Gastroesophageal sphincter (tissue), 3 donors: ENCODE data around the gene RIPPLY3.

Experiments
- CTCF ChIP-seq, 4 experiments: fragments of 200-600 bp in 2 of 4; fragments of 450-650 bp in 2 of 4; sonication (generic) in 1 of 4; IDR thresholded peaks; one replicate each; pipeline ENCODE4 v1.5.1; 2017 to 2019; ENCODE audit warnings: antibody characterized with exemption in 4 of 4, mild to moderate bottlenecking in 2 of 4, moderate library complexity in 2 of 4
- EP300 ChIP-seq: sonication (generic); formaldehyde crosslinking; IDR thresholded peaks from one replicate; pipeline ENCODE4 v1.6.1; 2017; ENCODE audit warnings: antibody characterized with exemption, mild to moderate bottlenecking
- POLR2A ChIP-seq, 2 donors: fragments of 450-650 bp; IDR thresholded peaks; one replicate each; pipeline ENCODE4 v1.6.1; 2017; ENCODE audit warnings: antibody characterized with exemption in 2 of 2, mild to moderate bottlenecking in 2 of 2, moderate library complexity in 1 of 2
- POLR2AphosphoS5 ChIP-seq: sonication (generic); formaldehyde crosslinking; IDR thresholded peaks from one replicate; pipeline ENCODE4 v1.6.1; 2017; ENCODE audit warnings: antibody characterized with exemption

GRCh38 chr21:36988536-36988935 is 18.0 kb upstream of the RIPPLY3 start:
- TF ChIP-seq POLR2A (IDR thresholded peaks at IDR 0.05): no peak
- TF ChIP-seq EP300: no peak
- no peak for TF ChIP-seq CTCF (IDR thresholded peaks at IDR 0.05)
- TF ChIP-seq POLR2AphosphoS5: no peak
